Vagina (tissue), 2 donors: ENCODE data around the gene PTPRG.

Experiments used
- CTCF ChIP-seq, 3 experiments: fragments of 450-650 bp in 2 of 3; fragments of 200-600 bp in 1 of 3; sonication (generic) in 1 of 3; IDR thresholded peaks; one replicate each; pipeline ENCODE4 v1.5.1; 2017 to 2019; ENCODE audit warnings: antibody characterized with exemption in 3 of 3, mild to moderate bottlenecking in 2 of 3, moderate library complexity in 2 of 3
- POLR2A ChIP-seq, 2 donors: fragments of 450-650 bp; IDR thresholded peaks; one replicate each; pipeline ENCODE4 v1.6.1; 2017; ENCODE audit warnings: antibody characterized with exemption in 2 of 2, mild to moderate bottlenecking in 2 of 2, moderate library complexity in 2 of 2
- POLR2AphosphoS5 ChIP-seq, 2 donors: sonication (generic); formaldehyde crosslinking; IDR thresholded peaks; one replicate each; pipeline ENCODE4 v1.9.0; 2017; ENCODE audit warnings: antibody characterized with exemption in 2 of 2, mild to moderate bottlenecking in 2 of 2, low read depth in 1 of 2; ENCODE audit not compliant: insufficient read depth in 1 of 2

GRCh38 chr3:61875046-61875844 is 313.9 kb downstream of the PTPRG start:
- TF ChIP-seq CTCF (IDR thresholded peaks at IDR 0.05) (no peak), POLR2A (IDR thresholded peaks at IDR 0.05) (no peak), POLR2AphosphoS5 (IDR thresholded peaks at IDR 0.05; ENCODE audit: insufficient read depth in 1 of 2, low read depth in 1 of 2) (no peak)
